Measurements from ENCODE around the gene TERT.
"Not testable (repeated sequence)": the region's sequence is repeated elsewhere in the genome, so short reads cannot be mapped to it uniquely, and the experiment has no call there.

TERT gene

DNA sequence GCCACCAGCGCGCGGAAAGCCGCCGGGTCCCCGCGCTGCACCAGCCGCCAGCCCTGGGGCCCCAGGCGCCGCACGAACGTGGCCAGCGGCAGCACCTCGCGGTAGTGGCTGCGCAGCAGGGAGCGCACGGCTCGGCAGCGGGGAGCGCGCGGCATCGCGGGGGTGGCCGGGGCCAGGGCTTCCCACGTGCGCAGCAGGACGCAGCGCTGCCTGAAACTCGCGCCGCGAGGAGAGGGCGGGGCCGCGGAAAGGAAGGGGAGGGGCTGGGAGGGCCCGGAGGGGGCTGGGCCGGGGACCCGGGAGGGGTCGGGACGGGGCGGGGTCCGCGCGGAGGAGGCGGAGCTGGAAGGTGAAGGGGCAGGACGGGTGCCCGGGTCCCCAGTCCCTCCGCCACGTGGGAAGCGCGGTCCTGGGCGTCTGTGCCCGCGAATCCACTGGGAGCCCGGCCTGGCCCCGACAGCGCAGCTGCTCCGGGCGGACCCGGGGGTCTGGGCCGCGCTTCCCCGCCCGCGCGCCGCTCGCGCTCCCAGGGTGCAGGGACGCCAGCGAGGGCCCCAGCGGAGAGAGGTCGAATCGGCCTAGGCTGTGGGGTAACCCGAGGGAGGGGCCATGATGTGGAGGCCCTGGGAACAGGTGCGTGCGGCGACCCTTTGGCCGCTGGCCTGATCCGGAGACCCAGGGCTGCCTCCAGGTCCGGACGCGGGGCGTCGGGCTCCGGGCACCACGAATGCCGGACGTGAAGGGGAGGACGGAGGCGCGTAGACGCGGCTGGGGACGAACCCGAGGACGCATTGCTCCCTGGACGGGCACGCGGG lies at the start of gene TERT:
Gene TERT, minus strand, starts transcription at position 234 of the 815 bp plus-strand sequence. Its CDS starts 79 bp downstream, at position 155.
- DNase-seq (ENCODE audit: low spot score), result peak; percentile 71

DNA sequence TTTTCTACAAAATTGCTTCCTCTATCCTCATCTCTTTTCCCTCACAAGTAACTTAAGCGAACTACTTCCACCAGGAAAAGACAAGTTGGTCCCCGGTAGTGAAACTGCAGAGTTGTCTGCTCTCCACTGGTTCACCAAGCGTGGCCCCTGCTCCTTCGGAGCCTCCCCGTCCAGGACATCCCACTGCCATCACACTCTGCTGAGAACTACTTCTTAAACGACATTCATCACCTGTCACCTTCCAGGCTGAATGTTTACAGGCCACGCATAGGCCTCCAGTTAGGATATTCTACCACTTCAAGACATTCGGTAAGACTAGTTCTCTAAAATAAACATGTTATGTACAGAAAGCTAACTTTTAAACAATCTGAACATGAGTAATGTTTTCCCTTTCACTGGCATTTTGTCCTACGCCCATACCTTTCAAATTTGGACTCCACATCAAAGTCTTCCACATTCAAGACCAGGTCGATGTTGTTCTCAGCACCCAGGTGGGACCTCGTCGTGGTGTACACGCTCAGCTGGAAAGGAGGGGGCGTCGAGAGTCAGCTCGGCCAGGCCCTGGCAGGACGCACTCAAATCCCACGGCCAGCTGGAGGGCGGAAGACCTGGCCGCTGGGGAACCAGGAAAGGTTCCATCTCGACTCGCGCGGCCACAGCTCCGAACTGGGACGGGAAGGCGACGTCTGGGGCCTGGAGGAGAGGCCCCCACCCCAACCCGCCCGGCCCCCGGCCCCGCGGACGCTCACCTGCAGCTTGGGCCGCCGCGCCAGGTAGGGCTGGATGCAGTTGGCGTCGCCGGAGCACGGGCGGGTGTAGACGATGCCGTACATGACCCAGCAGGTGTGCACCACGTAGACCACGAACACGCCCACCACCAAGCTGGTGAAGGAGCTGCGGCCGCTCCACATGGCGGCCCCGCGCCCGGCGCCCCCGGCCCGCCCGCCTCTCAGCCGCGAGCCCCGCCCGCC lies 49.3 kb upstream of the TERT start:
- DNase-seq (ENCODE audit: low spot score), result no peak

DNA sequence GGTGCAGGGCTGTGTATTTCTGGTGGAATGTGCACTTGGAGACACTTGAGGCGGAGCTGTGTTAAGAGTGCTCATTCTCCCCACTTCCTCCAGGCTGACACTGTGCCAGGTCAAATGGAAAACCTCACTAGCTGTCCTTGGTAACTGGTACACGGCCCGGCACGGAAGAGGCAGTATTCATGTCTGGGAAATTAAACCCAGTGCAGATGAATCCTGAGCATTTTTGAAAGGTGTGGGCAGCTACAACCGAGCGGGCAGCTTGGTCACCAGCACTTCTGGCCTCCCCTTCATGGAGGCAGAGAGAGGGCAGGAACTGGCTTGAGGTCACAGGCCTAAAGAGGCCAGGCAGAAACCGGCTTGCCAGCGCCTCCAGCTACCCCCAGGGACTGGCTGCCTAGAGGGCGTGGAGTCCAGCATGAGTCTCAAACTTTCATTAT lies 48.5 kb upstream of the TERT start:
- no peak for DNase-seq (ENCODE audit: low spot score)

DNA sequence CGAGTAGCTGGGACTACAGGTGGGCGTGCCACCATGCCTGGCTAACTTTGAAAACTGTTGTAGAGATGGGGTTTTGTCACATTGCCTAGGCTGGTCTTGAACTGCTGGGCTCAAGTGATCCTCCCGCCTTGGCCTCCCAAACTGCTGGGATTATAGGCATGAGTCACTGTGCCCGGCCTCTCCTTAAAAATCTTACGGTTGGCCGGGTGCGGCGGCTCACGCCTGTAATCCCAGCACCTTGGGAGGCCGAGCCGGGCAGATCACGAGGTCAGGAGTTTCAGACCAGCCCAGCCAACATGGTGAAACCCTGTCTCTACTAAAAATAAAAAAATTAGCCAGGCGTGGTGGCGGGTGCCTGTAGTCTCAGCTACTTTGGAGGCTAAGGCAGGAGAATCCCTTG lies 47.8 kb upstream of the TERT start:
- not testable (repeated sequence) for DNase-seq (ENCODE audit: low spot score)

DNA sequence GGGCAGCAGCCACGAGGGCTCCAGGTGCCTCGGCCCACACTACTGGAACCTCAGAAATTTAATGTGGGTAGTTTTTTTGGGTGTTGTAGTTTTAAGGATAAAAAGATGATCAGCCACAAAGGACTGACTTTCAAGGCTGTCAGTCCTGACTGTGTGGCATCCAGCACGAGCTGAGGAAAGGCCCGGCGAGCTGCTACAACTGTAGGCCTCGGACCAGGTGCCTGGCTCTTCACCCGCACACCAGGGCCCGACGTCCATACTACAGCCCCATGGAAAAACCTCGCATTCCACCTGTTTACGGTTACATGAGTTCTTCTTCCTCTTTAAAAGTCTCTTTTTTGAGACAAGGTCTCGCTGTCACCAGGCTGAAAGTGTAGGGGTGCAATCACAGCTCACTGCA lies 47.4 kb upstream of the TERT start:
- DNase-seq (ENCODE audit: low spot score), result no peak

DNA sequence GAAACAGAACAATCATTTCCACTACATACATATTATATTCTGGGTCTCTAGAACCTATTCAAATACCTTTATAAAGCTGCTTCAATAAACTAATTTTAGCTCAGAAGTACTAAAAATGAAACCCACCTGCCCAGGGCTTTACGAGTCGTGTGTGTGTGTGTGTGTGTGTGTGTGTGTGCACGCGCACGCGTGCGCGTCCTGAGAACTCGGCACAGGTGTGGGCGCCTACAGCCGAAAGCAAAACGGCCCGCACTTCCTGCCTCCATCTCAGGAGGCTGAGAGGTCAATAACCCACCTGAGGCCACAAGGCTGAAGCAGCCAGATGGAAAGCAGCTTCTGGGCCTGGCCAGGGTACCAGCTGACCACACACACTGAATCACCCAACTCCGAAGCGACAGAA lies 47.0 kb upstream of the TERT start:
- no peak for DNase-seq (ENCODE audit: low spot score)

DNA sequence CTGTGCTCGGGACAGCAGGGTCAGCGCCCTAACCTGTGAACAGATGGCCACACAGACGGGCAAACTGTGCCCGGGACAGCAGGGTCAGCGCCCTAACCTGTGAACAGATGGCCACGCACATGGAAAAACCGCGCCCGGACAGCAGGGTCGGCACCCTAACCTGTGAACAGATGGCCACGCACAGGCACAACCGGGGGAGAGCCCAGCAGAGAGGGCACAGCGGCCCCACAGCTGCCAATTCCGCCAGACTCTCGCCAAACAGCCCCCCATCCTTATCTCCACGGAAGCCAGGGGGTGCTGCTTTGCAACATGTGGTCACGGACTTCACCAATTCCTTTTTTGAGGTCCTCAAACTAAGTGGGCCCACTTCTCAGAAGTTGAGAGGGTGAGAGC lies 44.9 kb upstream of the TERT start:
- not testable (repeated sequence) for DNase-seq (ENCODE audit: low spot score)

DNA sequence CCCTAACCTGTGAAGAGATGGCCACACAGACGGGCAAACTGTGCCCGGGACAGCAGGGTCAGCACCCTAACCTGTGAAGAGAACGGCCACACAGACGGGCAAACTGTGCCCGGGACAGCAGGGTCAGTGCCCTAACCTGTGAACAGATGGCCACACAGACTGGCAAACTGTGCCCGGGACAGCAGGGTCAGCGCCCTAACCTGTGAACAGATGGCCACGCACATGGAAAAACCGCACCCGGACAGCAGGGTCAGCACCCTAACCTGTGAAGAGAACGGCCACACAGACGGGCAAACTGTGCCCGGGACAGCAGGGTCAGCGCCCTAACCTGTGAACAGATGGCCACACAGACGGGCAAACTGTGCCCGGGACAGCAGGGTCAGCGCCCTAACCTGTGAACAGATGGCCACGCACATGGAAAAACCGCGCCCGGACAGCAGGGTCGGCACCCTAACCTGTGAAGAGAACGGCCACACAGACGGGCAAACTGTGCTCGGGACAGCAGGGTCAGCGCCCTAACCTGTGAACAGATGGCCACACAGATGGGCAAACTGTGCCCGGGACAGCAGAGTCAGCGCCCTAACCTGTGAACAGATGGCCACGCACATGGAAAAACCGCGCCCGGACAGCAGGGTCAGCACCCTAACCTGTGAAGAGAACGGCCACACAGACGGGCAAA lies 44.4 kb upstream of the TERT start:
- DNase-seq (ENCODE audit: low spot score), result not testable (repeated sequence)

DNA sequence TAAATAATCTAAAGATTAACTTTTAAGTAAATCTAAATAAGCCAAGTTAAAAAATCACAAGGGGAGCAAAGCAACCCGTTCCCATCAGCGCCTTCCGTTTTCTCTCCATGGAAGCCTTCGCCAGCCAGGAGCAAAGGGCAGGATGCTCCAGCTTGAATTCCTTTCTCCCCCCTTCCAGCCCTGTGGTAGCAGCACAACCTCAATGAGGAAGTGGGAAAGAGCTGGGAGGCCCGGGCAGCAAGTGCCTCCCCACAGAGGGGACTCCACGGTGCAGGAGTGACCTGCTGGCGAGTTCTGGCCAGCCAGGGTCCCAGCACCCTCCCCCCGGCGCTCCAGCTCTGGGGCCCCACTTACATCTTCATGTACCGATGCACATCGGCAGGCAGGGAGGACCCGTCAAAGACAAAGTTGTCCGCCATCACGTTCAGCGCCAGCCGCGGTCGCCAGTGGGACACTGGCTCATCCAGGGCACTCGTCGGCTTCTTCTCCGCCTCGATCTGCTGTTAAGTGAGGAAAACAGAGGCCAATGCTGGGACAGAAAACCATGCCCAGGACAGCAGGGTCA lies 43.7 kb upstream of the TERT start:
- no peak for DNase-seq (ENCODE audit: low spot score)

DNA sequence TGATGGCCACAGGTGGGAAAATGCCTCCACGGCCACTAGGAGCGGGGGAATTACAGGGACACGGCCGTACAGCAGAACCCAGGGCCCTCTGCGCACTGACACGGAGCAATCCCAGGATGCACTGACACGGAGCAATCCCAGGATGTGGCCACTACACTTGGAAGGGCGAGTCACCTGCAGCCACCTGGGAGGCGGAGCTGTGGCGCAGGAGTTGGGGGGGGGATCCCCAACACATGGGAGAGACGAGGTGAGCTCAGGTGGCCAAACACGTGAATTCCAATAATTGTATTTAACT lies 43.3 kb upstream of the TERT start:
- no peak for DNase-seq (ENCODE audit: low spot score)

DNA sequence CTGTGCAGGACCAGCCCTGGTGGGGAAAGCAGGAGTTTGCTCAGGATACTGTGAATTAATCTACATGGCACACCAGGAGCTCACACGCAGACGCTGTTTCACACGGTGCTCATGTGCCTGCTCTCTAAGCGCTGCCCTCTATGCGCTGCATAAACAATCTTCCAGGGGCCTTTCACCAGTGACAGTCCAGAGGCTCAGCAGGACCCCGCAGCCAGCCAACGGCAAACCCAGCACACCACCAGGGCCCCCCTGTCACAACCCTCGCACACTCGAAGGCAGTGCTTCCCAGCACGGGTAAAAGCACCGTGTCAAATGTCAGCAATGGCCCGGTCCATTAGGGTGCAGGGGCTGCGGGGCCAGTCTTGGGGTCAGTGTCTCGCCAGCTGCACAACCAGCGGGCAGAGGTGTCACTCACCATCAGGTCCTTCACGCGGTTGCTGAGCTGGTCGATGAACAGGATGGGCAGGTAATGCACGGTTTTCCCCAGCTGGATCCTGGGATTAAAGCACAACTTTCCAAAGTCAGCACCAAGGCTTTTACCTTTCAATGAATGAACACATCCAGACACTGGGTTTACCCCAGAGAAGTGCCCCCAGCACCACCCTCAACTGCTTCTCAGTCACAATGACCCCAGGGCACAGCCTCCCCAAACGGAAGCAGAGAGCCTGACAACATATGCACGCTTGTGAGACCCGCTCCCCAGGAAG lies 42.8 kb upstream of the TERT start:
- no peak for DNase-seq (ENCODE audit: low spot score)

DNA sequence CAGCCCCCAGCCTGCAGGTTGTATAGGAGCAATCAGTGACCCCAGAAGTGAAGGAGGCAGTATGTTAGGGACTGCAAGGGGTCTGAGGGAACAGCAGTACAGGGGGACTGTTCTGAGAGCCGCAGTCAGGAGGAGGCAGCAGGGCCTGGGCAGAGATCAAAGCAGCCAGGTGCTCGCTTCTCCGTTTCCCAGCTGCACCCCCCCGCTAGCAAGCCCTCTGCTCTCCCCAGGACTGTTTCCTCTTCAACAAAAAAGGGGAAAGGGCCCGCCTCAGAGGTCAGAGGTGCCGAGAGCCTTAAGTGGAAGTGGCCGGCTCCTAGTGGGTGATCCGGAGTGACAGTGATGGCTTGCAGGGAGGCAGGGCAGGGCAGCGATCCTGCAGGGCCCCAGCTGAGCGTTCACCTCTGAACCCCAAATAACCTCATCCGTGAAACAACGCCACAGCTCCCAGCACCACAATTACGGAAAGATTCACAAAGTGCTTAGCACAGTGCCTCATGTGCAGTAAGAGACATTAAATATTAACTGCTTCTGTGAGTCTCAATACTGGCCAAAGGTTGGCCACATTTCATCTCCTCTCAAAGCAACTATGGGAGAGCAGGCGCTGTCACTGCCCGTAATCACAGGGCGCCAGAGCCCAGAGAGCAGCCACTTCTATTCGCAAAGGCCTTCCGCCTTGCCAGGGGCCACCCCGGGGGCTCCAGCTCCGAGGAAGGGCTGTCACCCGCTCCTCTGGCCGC lies 42.1 kb upstream of the TERT start:
- DNase-seq (ENCODE audit: low spot score), result no peak

DNA sequence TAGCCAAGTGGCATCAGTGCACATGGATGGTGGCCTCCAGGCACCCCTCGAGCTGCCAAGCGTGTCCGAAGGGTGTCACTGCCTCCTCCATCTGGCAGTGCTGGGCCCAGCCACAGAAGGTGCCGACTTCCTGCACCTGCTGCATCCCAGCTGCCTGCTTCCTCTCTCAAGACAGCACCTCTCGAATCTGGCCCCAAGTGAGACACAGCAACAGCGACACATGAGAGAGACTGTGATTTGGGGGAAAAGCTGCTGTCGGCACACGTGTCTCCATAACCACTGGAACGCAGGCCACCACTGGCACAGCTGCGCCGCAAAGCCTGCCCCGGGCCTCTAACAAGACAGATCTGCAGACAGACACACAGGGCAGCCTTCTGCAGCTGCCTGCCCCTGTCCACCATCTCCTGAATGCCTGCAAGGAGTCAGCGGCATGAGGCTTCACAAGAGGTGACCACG lies 41.3 kb upstream of the TERT start:
- no peak for DNase-seq (ENCODE audit: low spot score)

DNA sequence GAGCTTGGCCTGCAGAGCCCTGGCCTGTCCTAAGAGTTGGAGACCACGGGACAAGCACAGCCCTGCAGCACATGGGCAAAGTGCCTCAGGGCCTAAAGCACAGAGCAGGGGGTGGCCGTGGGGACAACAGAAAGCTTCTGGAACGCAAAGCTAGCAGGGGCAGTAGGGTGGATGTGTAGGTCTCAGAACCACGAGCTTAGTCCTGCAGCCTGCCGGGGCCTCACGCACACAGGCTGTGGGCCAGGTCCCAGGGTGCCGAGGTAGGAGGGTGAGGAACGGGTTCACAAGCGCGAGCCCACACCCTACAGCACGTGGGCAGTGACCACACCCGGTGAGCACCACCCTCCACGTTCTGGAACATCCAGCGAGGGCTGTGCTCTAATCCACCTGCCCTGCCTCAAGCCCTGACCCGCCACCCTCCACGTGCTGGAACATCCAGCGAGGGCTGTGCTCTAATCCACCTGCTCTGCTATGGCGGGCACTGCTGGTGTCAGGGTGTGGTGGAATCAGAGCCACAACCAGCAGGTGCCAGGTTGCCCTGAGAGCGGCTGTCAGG lies 40.8 kb upstream of the TERT start:
- no peak for DNase-seq (ENCODE audit: low spot score)

DNA sequence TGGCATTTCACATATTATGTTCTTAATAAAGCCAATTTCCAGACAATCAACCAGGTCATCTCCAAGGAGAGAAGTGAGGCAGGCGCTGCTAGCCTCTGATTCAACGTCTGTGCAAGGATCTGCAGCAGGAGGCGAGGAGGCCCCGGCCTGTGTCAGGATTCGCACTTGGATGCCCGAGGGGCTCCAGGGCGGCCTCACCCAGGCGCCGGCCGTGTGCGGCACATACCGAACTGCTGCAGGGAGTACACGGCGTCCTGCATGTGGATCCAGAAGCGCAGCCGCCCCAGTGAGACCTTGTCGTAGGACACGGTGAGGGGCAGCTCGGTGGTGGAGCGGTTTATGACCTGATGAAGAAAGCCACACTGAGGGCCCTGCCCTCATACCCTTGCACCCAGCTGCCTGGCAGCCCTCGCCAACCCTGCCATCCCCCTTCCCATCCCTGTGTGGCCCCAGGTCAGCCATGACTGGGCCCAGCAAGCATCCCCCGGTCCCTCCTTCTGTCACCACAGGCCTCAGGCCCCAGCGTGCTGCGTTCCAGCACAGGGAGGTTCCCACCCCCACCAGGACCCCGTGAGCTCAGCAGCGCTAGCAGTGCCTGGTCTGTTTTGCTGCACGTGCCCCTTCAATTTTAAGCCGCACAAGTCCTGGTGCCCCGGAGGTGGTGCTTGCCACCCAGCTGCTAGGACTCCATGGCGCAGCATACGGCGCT lies 40.1 kb upstream of the TERT start:
- no peak for DNase-seq (ENCODE audit: low spot score)

DNA sequence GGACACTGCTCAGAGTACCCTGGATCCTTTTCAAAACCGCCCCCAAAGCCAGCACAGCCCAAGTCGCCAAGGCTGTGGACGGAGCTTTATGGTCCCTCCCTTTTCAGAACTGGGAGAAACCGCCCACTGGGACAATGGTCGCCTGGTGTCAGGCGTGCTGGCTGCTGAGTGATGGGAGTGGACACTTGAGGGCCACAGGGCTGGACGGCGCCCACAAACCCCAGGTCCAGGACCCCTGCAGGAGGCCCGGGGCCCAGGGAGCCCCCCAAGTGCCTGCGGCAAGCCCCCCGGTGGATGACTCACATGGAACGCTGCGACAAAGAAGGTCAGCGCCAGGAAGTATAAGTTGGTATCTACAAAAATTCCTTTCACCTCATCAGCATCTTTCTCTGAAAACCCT lies 39.1 kb upstream of the TERT start:
- DNase-seq (ENCODE audit: low spot score), result no peak

DNA sequence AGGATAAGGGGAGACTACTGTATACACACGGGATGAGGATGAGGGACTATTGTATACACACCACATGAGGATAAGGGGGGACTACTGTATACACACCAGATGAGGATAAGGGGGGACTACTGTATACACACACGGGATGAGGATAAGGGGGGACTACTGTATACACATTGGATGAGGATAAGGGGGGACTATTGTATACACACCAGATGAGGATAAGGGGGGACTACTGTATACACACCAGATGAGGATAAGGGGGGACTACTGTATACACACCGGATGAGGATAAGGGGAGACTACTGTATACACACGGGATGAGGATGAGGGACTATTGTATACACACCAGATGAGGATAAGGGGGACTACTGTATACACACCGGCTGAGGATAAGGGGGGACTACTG lies 38.4 kb upstream of the TERT start:
- DNase-seq (ENCODE audit: low spot score), result not testable (repeated sequence)

DNA sequence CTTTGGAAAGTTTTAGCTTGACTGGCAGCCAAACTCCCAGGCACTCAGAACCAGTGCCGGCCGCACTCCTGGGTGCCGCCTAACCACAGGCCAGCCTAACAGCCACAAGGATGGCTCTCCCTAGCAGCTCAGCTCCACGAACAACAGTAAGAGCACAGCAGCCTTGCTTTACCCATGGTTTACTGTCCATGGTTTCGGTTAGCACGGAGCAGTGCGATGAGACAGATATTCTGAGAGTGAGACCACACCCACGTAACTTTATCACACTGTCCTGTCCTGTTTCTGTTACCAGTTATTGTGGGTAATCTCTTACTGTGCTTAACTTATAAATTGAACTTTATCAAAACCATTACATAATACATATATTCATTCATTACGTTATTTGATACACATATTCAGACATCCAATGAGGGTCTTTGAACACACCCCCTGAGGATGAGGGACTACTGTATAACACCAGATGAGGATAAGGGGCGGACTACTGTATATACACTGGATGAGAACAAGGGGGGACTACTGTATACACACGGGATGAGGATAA lies 37.7 kb upstream of the TERT start:
- DNase-seq (ENCODE audit: low spot score), result no peak

DNA sequence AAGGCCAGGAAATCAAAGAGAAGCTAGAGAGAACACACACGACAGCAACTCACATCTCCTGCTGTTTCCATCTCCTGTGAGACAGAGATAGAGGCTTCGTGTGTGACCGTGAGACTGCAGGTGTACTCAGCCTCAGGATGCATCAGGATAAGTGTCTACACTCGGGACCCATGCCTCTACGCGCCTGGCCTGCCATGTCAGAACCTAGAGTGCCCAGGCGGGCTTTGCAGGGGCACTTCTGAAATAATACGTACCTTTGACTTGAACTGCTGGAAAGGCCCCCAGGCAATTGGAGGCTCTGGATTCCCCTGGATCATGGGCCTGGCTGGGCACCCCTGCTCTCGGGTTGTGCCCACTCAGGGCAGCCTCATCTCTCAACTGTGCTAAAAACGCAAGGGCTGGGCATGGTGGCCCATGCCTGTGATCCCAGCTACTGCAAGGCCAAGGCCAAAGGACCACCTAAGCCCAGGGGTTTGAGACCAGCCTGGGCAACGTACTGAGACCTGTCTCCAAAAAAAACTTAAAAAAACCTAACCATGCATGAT lies 37.1 kb upstream of the TERT start:
- DNase-seq (ENCODE audit: low spot score), result no peak
